C4-2B (cell line): ENCODE results near the gene FURIN.
A peak's percentile ranks its signal among the peaks of the same experiment; 100 is the strongest.

Experiments used
- H3K27ac ChIP-seq: fragments of 450-650 bp; 2 replicates; pipeline ENCODE4 v1.5.1; 2017
- CTCF ChIP-seq: fragments of 450-650 bp; conservative IDR thresholded peaks from 2 replicates; pipeline ENCODE4 v1.5.1; 2017; ENCODE audit warnings: mild to moderate bottlenecking
- ZFX ChIP-seq: fragments of 450-650 bp; IDR thresholded peaks from 2 replicates; pipeline ENCODE4 v1.6.1; 2017

Gene FURIN

GRCh38 chr15:90860942-90861675 is 7.3 kb upstream of the FURIN start:
- H3K27ac ChIP-seq, result peak overlapping the region; percentile 61
- TF ChIP-seq CTCF (no peak), ZFX (no peak)

DNA sequence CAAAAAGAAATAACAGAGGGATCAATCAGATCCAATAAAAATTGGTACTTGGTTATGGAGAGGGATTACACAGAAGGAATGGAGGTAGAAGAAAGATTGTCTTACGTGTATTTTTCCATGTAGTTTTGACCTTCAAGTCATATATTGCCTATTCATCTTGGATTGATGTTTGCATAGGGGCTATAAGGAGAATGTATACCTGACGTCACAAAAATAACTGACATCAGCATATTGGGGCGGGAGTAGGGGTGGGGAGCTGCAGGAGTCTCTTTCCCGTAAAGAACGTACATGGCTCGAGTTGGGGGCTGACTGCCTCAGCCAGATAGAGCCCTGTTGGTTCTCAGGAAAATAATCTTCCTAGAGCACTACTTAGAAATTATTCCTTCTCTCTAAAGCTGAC is 5.9 kb upstream of the FURIN start:
- TF ChIP-seq CTCF (no peak), ZFX (no peak)
- H3K27ac ChIP-seq, result no peak overlapping the region

DNA sequence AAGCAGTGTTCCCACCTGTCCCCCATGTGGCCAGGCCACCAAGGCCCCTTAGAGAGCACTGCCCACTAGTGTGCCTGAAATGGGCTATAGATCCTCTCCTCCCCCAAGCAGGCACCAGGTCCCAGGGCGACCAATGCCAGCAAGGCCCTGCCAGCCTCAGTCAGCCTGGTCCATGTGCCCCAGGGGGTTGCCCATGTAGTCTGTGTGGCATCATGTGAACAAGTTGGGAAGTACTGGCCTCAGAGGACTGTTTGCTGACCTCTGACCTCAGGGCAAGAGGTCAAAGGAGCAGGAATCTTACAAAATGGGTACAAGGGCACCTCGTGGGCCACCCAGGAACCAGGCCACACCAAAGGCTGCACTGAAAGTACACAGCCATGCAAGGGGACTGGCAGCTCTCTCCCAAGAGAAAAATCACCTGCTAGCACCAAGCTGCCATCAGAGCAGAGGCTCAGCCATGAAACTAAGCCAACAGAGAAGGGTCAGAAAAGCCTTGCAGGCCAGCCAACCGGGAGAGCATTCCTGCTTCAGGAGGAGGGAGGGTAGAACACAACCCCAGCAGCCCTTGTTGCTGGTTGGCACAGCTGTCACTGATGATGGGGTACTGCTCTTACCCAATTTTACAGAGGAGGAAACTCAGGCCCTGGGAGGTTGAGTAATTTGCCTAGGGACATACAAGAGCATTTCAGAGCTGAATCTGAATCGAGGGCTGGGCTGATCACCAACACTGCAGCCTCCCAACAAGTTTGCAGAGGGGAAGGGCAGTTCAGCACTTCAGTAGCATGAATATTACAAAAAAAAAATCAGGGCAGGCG is 5.2 kb upstream of the FURIN start:
- TF ChIP-seq CTCF, result no peak
- no peak for TF ChIP-seq ZFX
- H3K27ac ChIP-seq, result no peak overlapping the region

DNA sequence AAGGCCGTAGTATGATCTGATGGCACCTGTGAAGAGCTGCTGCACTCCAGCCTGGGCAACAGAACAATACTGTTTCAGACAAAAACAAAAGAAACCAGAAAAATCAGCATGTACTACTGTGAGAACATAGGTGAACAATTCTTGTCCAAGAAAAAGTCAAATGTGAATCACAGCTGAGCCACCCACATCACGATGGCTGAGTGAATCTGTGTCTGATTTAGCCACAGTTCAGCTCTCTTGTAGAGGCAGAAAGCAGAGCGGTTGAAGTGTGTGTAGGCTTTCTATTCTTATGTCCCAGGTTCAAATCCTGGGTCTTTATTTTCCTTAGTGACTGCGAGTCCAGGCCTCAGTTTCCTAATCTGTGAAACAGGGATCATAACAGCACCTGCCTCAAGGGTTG is 4.4 kb upstream of the FURIN start:
- TF ChIP-seq ZFX, result no peak
- no peak for TF ChIP-seq CTCF
- no peak overlapping the region for H3K27ac ChIP-seq

GRCh38 chr15:90864507-90864906 is 3.9 kb upstream of the FURIN start:
- H3K27ac ChIP-seq, result no peak overlapping the region
- TF ChIP-seq CTCF (no peak), ZFX (no peak)

DNA sequence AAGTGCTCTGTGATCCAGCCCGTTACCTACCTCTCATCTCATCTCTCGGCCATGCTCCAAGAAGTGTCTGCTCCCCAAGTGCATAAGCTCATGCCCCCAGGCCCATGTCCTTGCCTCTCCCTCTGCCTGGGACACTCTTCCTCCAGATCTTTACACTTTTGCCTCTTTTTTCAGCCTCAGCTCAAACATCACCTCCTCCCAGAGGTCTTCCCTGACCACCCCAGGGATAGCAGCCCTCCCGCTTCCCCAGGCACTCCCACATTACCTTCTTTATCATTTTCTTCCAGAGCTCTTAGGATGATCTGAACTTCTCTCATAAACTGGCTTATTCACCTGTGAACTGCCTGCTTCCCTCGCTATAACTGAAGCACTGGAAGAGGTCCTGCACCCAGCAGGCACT is 2.7 kb upstream of the FURIN start:
- H3K27ac ChIP-seq, result peak overlapping the region; percentile 25
- TF ChIP-seq ZFX, result no peak
- TF ChIP-seq CTCF, result no peak

DNA sequence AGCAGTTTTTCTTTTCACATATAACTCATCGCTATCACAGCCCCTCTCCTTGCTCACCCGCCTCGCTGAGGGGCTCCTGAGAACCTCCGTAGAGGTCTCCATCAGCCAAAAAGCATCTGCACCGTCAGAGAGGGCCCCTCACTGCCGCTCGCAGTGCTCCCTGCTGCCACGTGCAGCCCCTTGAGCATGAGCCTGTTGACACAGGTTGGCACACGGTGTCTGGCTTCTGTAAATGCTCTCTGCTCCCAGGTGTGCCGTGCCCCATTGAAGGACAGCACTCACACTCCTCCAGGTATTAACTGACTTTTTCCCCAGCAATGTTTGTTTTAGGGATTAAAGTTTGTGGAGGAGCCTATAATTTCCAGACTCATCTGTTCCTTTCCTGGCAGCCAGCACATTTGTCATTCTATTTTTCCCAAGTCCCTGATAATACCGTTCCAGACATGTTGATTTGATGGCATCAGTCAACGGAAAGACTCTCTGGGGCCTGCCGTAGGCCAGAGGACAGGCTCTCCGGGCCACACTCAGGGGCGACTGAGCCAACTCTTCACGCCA is 2.1 kb upstream of the FURIN start:
- H3K27ac ChIP-seq, result peak overlapping the region; percentile 25
- TF ChIP-seq ZFX, result no peak
- no peak for TF ChIP-seq CTCF
